Right cardiac atrium (tissue), 5 donors: ENCODE results near the gene GRN. TPM values are rescaled to one million over a fixed set of nuclear protein-coding genes. Genes with fewer than 3 reads are reported as not detected.

ENCODE experiments used
- ATAC-seq, 2 donors: fragments of 200-7000 bp; cut with Tn5 transposase; one replicate each; pipeline versions ENCODE4 v1.8.0 to v1.9.1; 2020; ENCODE audit warnings: moderate library complexity in 2 of 2, mild to moderate bottlenecking in 1 of 2
- DNase-seq, 3 donors: peaks; one replicate each; pipeline ENCODE4 v3.0.0-alpha.2; 2020
- H3K27ac ChIP-seq: one replicate; pipeline ENCODE4 v1.5.1; 2013; ENCODE audit warnings: mild to moderate bottlenecking, low read length, control low read depth, moderate library complexity
- H3K27me3 ChIP-seq: one replicate; pipeline ENCODE4 v1.6.1; 2013; ENCODE audit not compliant: control insufficient read depth, insufficient read depth
- H3K4me1 ChIP-seq: one replicate; pipeline ENCODE4 v1.6.1; 2013; ENCODE audit warnings: low read length; ENCODE audit not compliant: control insufficient read depth, insufficient read depth
- H3K4me3 ChIP-seq: one replicate; pipeline ENCODE4 v1.5.1; 2013; ENCODE audit warnings: low read length, control low read depth
- H3K9me3 ChIP-seq: one replicate; pipeline ENCODE4 v1.6.1; 2013; ENCODE audit warnings: low read length; ENCODE audit not compliant: control insufficient read depth
- WGBS: extraction: QIAGEN DNeasy Blood & Tissue Kit; methylation state at CpG from one replicate; pipeline ENCODE4 v1.1.7; 2013; 5-methylcytosine and 5-hydroxymethylcytosine counted together
- intact Hi-C, 4 donors: fragments of 100-400 bp; cut with DNase I; formaldehyde crosslinking; loops; one replicate each; pipeline versions ENCODE4 v1.11.0 to v1.14.0; 2022 to 2023
- polyA plus RNA-seq: library from polyadenylated mRNA; stranded (reverse); fragments of 200-250 nt; gene quantifications from one replicate; pipeline ENCODE4 v1.2.3, GENCODE V29; 2013
- total RNA-seq, 4 donors: library from RNA; stranded (reverse); fragmentation: NEBNext Ultra II Directional; extraction: Animal tissue kit (Norgen Biotek cat#: 25700); gene quantifications; one replicate each; pipeline ENCODE4 v1.2.1, GENCODE V29; 2021
- donor health status: healthy with polysubstance abuse.
- donor health status: DM: no; HTN: yes; CAD: no.
- donor health status: DM: no; HTN: no; CAD: no.
- donor health status: DM: no; HTN: yes; CAD: no; lungs with severe emphysema.
- donor health status: DM: yes; HTN: yes; CAD: no.

The GRN gene
- total and polyA plus RNA-seq, 5 donors: 100 to 215 (median 182) TPM

- Histone ChIP-seq H3K9me3 (no peaks in the 10 kb centered on the region), H3K4me1 (no peaks in the 10 kb centered on the region), H3K27me3 (no peaks in the 10 kb centered on the region), H3K4me3 (no peak overlapping the region), H3K27ac (no peak overlapping the region)
- intact Hi-C loops: loop anchor here in 1 of 4 donors (10.0 kb wide), 1 partner anchor 116 kb away; no protein-coding TSS in a partner anchor
- peak; percentile 16 to 45 for ATAC-seq
- WGBS: 95% methylated on average over 41 of the region's 41 CpGs
- DNase-seq: no peak
Observed at GRCh38 chr17:44398692-44399691, 53.9 kb downstream of the GRN start.

GRCh38 chr17:44400226-44400847 lies 55.2 kb downstream of the GRN start:
- H3K9me3 ChIP-seq: no peaks in the 10 kb centered on the region
- no peaks in the 10 kb centered on the region for H3K4me1 ChIP-seq
- no peaks in the 10 kb centered on the region for H3K27me3 ChIP-seq
- H3K4me3 ChIP-seq: no peak overlapping the region
- no peak for ATAC-seq
- intact Hi-C loops: loop anchor here in 1 of 4 donors (10.0 kb wide), 1 partner anchor 104 kb away; the partner anchor contains the start of gene GPATCH8
- H3K27ac ChIP-seq: no peak overlapping the region
- WGBS: 84% methylated on average over 3 of the region's 3 CpGs
- DNase-seq: no peak

Other genes with a start within 250 kb of the GRN start
- 10 to 100 TPM; 47.9 to 89.2 (median 74.4) TPM for gene HDAC5, start 221.7 kb upstream of the GRN start, total RNA-seq
- 72.4 TPM for gene HDAC5, start 221.7 kb upstream of the GRN start, polyA plus RNA-seq
- gene HROB, start 203.4 kb upstream of the GRN start, total RNA-seq: 1 to 10 TPM in 1 of 4 donors, under 1 TPM in 3; 0.47 to 1.4 (median 0.76) TPM
- 0.38 TPM for gene HROB, start 203.4 kb upstream of the GRN start, polyA plus RNA-seq
- 10 to 100 TPM in 2 of 4 donors, 1 to 10 TPM in 2; 5.3 to 11.3 (median 9.7) TPM for gene ASB16, start 174.6 kb upstream of the GRN start, total RNA-seq
- 5.4 TPM for gene ASB16, start 174.6 kb upstream of the GRN start, polyA plus RNA-seq
- 10 to 100 TPM; 23.5 to 27.6 (median 26.6) TPM for gene TMUB2, start 158.3 kb upstream of the GRN start, total RNA-seq
- 26.3 TPM for gene TMUB2, start 158.3 kb upstream of the GRN start, polyA plus RNA-seq
- gene ATXN7L3, start 145.4 kb upstream of the GRN start, total RNA-seq: 10 to 100 TPM; 37.5 to 52.7 (median 41.2) TPM
- 31.0 TPM for gene ATXN7L3, start 145.4 kb upstream of the GRN start, polyA plus RNA-seq
- gene UBTF, start 125.6 kb upstream of the GRN start, total RNA-seq: 10 to 100 TPM; 36.7 to 63.4 (median 58.6) TPM
- 43.5 TPM for gene UBTF, start 125.6 kb upstream of the GRN start, polyA plus RNA-seq
- gene SLC4A1, start 77.2 kb upstream of the GRN start, total RNA-seq: under 1 TPM in 3 of 4 donors, not detected in 1; 0.31 to 0.72 (median 0.46) TPM
- 0.16 TPM for gene SLC4A1, start 77.2 kb upstream of the GRN start, polyA plus RNA-seq
- gene RUNDC3A, start 36.7 kb upstream of the GRN start, total RNA-seq: 1 to 10 TPM; 1.8 to 4.5 (median 2.3) TPM
- 1.6 TPM for gene RUNDC3A, start 36.7 kb upstream of the GRN start, polyA plus RNA-seq
- 10 to 100 TPM; 56.7 to 69.9 (median 66.4) TPM for gene SLC25A39, start 20.5 kb upstream of the GRN start, total RNA-seq
- 73.0 TPM for gene SLC25A39, start 20.5 kb upstream of the GRN start, polyA plus RNA-seq
- 1 to 10 TPM; 2.4 to 4.0 (median 3.1) TPM for gene FAM171A2, start 18.6 kb downstream of the GRN start, total RNA-seq
- 1.9 TPM for gene FAM171A2, start 18.6 kb downstream of the GRN start, polyA plus RNA-seq
- 10 to 100 TPM in 1 of 4 donors, 1 to 10 TPM in 3; 3.9 to 14.3 (median 8.6) TPM for gene ITGA2B, start 44.3 kb downstream of the GRN start, total RNA-seq
- gene ITGA2B, start 44.3 kb downstream of the GRN start, polyA plus RNA-seq: 3.4 TPM
- 10 to 100 TPM; 32.4 to 35.9 (median 33.9) TPM for gene GPATCH8, start 158.1 kb downstream of the GRN start, total RNA-seq
- gene GPATCH8, start 158.1 kb downstream of the GRN start, polyA plus RNA-seq: 21.3 TPM
- 10 to 100 TPM in 1 of 4 donors, 1 to 10 TPM in 3; 4.7 to 12.3 (median 7.9) TPM for gene FZD2, start 212.2 kb downstream of the GRN start, total RNA-seq
- 2.4 TPM for gene FZD2, start 212.2 kb downstream of the GRN start, polyA plus RNA-seq